Sciatic nerve (tissue), 2 donors: Measurements from ENCODE around the gene CABLES1. TPM values are rescaled to one million over a fixed set of nuclear protein-coding genes. Genes with fewer than 3 reads are reported as not detected.
"Not testable (repeated sequence)": the region's sequence is repeated elsewhere in the genome, so short reads cannot be mapped to it uniquely, and the experiment has no call there.

Experiments used
- ATAC-seq: fragments of 200-7000 bp; cut with Tn5 transposase; one replicate; pipeline ENCODE4 v1.9.1; 2020; ENCODE audit warnings: mild to moderate bottlenecking, moderate library complexity
- DNase-seq: peaks from one replicate; pipeline ENCODE4 v3.0.0-alpha.2; 2020; ENCODE audit warnings: low spot score
- intact Hi-C: fragments of 100-400 bp; cut with DNase I; formaldehyde crosslinking; loops from one replicate; pipeline ENCODE4 v1.14.2; 2022
- total RNA-seq: library from RNA; stranded (reverse); fragmentation: NEBNext Ultra II Directional; extraction: Animal tissue kit (Norgen Biotek cat#: 25700); gene quantifications from one replicate; pipeline ENCODE4 v1.2.1, GENCODE V29; 2021
- donor health status: DM: no; HTN: no; CAD: no.
- donor health status: DM: no; HTN: no; CAD: no.

The CABLES1 gene
- total RNA-seq, 1 donor from 2014 or later: 18.5 TPM

DNA sequence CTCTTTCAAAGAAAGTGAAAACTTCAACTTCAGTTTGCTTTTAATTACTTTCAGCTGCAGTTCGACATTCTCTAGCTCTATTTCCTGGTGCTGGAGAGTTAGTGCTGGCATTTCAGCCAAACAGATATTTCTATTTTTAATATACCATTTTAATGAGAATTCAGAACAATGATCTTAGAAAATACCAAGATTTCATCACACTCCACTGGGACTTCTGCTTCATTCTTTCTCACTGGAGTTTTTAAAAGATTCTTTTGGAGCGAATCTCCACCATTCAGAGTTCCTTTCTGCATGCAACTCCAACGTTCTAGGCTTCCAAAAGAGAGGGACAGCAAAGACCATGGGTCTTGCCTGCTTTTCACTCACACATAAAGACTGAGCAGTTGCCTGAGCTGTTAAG, 94.2 kb downstream of the CABLES1 start:
- intact Hi-C loops: no loop called here
- no peak for DNase-seq
- no peak for ATAC-seq

DNA sequence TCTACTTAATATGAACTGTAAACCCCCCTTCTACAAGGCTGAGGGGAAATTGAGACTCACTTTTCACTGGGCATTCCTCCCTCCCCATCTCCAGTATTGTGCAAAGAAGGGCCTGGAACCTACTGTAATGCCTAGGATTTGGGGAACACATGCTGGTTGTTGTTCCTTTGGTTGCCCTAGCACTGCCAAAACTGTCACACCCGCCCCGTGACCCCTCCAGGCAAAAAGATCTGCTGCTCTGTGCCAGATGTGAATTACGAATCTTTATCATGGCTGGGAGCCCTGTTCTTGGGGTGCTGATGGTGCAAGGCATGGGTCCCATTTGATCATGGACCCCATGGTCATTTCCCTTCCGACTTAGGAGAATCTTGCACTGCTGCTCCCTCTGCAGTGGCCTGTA, 95.4 kb downstream of the CABLES1 start:
- intact Hi-C loops: loop anchor here (10.0 kb wide), 1 partner anchor 96 kb away; the partner anchor contains the start of gene CABLES1
- ATAC-seq (peak; percentile 3), DNase-seq (no peak)

DNA sequence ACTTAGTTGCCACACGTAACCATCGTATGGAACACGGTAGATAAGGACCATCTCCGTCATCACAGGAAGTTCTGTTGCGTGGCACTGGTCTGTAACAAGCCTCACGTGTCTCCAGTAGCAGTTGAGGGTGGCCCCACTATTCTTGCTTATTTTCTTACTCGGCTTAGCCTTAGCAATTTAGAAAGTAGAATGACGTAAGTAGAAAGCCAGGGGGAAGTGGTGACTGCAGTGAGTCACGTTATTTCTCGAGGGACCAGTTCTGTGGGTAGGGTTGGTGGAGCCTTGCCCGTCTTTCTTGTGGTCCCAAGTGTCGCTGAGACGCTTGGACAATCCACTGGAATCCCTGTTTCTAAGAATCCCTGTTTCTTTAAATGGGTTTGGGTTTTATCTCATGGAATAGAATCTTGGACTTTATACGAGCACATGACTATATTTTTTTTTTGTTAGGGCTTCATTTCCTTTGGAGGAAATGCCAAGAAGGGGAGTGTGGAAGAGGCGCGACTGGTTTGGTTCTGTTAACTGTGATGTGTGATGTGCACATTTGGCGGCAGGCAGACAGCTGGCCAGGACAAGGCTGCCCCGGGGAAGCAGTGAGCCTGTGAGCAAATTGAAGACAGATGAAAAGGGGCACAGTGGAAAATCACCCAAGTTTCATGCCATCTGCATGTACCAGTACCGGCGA, 96.2 kb downstream of the CABLES1 start:
- no peak for DNase-seq
- intact Hi-C loops: loop anchor here (10.0 kb wide), 1 partner anchor 97 kb away; the partner anchor contains the start of gene CABLES1
- ATAC-seq: peak; percentile 83

DNA sequence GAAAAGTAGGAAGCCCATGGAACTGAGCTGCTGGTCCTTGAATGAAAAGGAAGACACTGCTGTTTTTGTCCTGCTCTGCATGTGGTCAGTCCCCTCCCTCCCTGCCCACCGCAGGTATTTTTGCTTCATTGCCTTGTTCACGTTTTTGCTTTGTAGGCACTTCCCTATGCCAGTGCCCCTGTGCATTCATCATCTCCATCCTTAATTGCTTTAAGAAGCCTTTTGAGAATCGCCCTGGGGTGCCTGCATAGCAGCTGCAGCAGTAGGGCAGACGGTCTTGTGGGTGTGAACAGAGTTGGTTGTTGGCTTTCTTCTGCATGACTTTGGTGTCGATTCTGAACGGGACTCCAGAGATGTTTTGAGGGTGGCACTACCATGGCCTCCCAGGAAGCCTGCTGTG, 97.0 kb downstream of the CABLES1 start:
- DNase-seq: no peak
- no peak for ATAC-seq
- intact Hi-C loops: loop anchor here (10.0 kb wide), 1 partner anchor 98 kb away; the partner anchor contains the start of gene CABLES1

DNA sequence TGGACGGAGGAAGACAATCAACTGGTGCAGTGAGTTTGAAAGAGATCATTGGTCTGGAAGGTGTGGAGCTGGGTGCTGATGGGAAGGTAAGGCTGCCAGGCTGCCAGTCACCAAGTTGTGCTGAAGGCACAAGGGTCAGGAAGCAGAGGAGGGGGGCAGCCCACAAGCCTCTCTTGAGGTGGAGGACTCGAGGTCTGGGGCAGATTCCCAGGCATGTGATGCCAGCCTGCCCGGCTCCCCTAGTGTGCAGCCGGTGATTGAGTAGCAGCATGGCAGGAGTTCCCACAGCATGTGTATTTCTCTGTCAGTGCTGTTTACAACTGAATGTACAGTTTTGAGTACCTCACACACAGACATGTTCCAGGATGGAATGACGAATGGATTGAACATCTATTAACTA, 99.3 kb downstream of the CABLES1 start:
- ATAC-seq (no peak), DNase-seq (no peak)
- intact Hi-C loops: loop anchor here (10.0 kb wide), 1 partner anchor 100 kb away; the partner anchor contains the start of gene CABLES1

DNA sequence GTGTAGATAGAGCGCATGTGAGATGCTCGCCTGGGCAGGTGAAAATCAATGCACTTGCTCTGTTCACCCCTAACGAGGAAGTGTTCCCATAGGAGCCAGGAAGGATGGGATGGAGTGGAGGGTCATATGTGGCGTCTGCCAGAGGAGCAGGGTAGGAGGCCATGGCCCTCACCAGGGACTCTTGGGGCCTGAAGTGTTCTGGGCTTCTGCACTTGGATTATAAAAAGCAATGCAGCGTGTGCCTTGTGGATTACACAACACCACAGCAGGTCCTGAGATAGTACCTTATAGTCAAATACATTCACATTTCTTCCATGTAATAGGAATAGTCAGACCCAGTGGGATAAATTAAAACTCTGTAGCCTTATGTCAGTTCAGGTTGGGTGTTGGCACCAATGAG, 100.1 kb downstream of the CABLES1 start:
- intact Hi-C loops: loop anchor here (10.0 kb wide), 1 partner anchor 101 kb away; the partner anchor contains the start of gene CABLES1
- ATAC-seq (no peak), DNase-seq (no peak)

DNA sequence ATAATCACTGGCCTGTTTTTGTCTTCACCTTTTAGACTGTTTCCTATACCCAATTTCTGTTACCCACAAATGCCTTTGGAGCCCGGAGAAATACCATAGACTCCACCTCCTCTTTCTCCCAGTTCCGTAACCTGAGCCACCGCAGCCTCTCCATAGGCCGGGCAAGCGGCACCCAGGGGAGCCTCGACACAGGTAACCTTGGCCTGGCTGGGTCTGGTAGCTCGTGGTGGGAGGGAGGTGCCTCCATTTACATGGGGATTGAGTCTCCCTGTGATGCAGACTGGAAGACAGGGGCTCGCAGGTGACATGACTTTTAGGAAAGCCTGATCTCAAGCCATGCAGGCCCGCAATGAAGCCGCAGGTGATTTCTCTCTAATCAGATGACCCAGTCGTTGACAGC, 100.6 kb downstream of the CABLES1 start:
- no peak for DNase-seq
- no peak for ATAC-seq
- intact Hi-C loops: loop anchor here (10.0 kb wide), 1 partner anchor 101 kb away; the partner anchor contains the start of gene CABLES1

DNA sequence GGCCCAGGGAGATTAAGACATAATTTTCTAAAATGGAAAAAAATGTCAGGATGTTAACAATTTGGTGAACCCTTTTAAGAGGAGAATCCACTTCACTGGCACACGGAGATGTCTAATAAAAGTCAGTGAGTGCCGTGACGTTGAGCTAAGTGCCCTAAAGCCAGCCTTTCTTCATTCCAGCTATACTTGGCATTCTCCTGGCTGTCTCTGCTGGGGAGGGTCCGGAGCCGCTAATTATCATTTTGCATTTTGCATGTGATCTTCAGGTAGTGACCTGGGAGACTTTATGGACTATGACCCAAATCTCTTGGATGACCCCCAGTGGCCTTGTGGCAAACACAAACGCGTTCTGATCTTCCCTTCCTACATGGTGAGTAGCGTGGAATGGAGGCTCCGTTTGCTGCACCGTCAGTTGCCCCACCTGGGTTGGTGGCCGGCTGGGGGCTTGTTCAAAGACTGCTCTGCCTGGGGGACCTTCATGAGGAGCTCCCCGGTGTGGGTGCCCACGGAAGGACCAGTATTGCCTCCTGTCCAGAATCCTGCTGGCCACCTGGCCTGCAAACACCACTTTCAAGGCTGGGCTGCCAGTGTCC, 101.7 kb downstream of the CABLES1 start:
- intact Hi-C loops: loop anchor here (10.0 kb wide), 1 partner anchor 102 kb away; the partner anchor contains the start of gene CABLES1
- no peak for DNase-seq
- ATAC-seq: no peak

DNA sequence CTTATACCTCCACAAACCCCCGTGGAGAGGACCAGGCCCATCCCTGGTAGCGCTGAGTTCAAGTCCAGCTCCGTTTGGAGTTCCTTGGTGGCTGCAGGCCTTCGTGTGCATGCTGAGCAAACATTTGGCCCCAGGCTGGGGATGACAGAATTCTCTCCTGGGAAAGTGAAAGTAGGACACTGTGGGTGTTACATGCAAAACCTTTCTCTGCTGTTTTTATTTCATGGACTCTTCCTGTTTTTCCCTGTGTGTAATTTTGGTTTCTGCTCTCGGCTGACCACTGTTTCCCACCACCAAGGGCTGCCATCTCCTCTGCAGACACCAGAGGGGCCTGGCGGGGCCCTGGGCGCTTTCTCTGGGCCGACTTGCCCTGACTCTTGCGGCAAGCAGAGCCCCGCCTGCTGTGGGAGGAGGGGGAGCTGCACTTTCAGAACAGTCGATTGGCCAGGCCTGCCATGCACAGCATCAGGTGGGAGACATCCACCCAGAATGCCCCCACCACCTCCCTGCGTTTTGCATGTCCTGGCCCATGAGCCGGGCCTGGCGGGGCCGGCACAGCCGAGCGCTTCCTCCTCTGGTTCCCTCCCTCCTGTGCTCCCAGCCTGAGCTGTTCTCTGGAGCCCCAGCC, 102.4 kb downstream of the CABLES1 start:
- peak; percentile 65 for ATAC-seq
- intact Hi-C loops: loop anchor here (10.0 kb wide), 1 partner anchor 103 kb away; the partner anchor contains the start of gene CABLES1
- DNase-seq: peak; percentile 70

DNA sequence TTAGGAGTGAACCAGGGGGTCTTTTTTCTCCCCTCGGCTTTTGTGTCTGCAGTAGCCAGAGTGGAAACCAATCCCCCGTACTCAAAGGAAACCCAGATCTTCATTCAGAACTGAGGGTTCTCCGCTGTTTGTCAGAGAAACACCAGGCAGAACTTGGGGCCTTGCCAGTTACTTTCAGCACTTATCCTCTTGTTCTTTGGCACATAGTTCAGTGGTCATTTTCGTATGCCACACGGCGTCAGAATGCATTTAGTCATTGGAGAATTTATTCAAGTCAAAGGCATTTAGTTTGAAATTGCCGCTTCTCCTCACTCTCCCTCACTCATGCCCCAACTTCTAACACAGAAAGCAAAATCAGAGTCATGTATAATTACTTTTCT, 102.9 kb downstream of the CABLES1 start:
- intact Hi-C loops: loop anchor here (10.0 kb wide), 1 partner anchor 103 kb away; the partner anchor contains the start of gene CABLES1

DNA sequence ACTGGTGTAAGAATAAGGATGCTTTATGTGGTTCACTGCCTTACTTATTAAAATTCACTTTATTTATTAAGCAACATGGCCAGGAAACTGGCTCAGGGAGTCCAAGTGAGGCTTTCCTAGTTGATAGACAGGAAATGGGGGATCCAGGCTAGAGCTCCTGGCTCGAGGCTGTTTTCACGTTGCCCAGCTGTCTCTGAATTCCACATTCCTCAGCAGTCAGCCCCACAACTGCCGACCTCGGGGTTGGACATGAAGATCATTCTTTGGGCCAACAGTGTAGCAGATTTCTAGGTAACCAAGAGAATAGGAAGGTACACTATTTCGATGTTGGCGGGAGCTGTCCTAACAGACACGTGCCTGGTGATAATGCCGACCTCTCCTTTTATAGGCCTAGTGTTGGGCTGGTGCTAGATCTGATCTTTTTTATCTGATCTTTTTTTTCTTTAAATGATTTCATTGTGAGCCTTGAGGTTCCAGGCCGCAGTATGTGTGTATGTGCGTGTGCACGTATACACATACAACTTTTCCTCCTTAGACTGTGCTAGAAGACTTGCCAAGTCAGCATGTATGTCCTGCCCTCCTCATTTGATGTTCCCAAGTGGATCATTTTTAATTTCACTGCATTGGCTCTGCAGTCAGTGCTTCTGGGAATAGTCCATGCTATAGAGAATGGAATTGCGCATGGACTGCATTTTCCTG, 103.5 kb downstream of the CABLES1 start:
- no peak for DNase-seq
- no peak for ATAC-seq
- intact Hi-C loops: loop anchor here (10.0 kb wide), 1 partner anchor 104 kb away; the partner anchor contains the start of gene CABLES1

More for the DNA sequence above, 102.9 kb downstream of the CABLES1 start:
- no peak for DNase-seq
- peak; percentile 16 for ATAC-seq

DNA sequence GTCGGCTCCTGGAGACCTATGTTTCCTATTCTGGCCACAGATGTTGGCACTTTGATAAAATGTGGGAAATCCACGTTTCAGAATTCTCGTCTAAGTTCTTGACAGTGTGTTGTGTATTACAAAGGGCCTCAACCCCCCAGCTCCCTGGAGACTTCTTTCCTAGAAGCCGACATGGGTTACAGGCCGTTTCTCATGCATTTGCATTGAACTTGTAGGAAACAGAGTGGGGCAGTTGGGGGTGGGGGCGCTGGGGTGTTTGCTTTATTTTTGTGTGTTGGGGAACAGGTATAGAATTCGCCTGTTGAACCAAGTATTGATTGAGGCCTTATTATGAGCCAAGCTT, 104.0 kb downstream of the CABLES1 start:
- ATAC-seq (no peak), DNase-seq (no peak)
- intact Hi-C loops: loop anchor here (10.0 kb wide), 1 partner anchor 105 kb away; the partner anchor contains the start of gene CABLES1

DNA sequence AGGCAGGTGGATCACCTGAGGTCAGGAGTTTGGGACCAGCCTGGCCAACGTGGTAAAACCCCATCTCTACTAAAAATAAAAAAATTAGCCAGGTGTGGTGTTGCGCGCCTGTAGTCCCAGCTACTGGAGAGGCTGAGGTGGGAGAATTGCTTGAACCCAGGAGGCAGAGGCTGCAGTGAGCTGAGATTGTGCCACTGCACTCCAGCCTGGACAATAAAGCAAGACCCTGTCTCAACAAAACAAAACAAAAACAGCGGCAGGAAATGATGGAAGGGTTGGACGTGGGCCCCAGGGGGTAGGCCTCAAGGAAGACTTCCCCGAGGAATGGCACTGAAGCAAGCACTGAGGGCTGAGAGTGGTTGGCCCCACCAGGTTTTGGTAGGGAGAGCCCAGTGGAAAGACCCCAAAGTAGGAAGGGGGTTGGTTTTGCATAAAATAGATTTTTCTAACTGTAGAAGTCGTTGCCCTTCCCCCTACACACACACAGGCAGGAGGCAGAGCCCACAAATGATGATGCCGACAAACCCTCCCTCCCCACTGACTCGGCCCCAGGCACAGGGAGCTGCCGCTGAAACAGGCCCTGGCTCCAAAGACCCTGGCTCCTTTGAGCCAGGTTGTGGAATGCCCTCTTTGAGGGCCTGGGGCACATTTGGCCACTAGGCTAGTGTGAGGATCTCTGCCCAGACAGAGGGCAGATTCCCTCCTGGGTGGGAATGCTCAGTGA, 104.8 kb downstream of the CABLES1 start:
- DNase-seq (no peak), ATAC-seq (no peak)
- intact Hi-C loops: loop anchor here (10.0 kb wide), 1 partner anchor 105 kb away; the partner anchor contains the start of gene CABLES1

DNA sequence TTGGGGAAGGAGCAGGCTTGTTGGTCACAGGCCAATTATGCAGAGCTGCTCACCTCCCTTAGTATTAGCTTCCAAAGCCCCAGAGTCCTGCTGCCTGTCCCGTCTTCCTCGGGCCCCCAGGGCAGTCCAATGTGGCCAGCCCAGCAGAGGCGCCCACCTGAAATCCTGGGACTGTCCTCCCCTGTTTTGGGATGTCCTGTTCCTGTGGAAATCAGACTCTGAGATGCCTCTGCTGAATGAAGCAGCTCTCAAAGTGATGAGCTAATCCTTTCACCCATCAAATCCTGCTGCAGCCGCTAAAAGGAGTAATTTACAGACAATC, 105.3 kb downstream of the CABLES1 start:
- DNase-seq: no peak
- ATAC-seq: no peak
- intact Hi-C loops: no loop called here

DNA sequence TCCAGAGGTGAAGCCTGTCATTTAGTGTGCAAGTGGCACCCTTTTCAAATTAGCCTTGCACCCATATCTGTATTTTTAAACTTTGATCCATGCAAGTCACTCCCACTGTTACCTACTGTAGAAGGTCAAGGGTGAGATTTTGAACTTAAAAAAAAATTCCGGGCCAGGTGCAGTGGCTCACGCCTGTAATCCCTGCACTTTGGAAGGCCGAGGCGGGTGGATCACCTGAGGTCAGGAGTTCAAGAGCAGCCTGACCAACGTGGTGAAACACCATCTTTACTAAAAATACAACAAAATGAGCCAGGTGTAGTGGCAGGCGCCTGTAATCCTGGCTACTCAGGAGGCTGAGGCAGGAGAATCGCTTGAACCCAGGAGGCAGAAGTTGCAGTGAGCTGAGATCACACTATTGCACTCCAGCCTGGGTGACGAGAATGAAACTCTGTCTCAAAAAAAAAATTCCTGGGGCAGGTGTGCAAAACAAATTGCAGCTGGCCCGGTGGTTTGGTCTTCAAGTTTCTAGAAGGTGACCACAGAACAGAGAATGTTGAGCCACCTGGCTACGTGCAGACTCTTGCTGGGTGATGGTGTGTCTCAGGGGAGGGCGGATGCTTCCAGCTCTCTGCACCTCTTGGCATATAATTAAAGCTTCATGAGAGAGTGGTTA, 106.7 kb downstream of the CABLES1 start:
- intact Hi-C loops, DNase-seq, ATAC-seq: not testable (repeated sequence)

DNA sequence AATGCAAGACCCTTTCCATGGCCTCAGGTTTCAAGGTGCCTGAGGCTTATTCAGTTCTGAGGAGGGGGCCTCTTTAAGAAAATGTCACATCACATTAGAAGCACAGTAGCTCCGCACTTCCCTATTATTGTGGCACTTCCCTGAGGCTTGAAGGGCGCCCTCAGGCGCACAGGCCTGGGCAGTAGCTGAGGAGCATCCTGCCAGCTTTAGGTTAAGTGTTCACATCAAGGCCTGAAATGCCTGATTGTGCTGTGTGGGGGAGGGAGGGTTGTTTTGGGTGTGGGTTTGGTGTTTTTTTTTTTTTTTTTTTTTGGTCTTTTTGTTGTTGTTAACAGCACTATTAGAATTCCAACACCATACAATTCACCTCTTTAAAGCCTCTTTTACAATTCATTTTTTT, 107.9 kb downstream of the CABLES1 start:
- no peak for DNase-seq
- ATAC-seq: no peak
- intact Hi-C loops: no loop called here

DNA sequence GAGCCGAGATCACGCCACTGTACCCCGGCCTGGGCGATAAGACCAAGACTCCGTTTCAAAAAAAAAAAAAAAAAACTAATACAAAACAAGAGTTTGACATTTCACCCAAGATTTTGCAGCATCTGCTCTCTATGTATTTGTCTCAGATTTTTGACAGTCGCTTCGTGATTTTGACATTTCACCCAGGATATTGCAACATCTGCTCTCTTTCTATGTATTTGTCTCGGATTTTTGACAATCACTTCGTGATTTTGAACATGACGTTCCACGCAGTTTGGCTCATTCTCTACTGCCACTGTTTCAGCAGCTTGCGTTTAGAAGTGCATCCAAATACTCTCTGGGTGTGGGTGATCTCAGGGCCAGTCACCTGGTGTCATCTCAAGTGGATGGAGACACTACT, 108.5 kb downstream of the CABLES1 start:
- DNase-seq: no peak
- no peak for ATAC-seq
- intact Hi-C loops: no loop called here

DNA sequence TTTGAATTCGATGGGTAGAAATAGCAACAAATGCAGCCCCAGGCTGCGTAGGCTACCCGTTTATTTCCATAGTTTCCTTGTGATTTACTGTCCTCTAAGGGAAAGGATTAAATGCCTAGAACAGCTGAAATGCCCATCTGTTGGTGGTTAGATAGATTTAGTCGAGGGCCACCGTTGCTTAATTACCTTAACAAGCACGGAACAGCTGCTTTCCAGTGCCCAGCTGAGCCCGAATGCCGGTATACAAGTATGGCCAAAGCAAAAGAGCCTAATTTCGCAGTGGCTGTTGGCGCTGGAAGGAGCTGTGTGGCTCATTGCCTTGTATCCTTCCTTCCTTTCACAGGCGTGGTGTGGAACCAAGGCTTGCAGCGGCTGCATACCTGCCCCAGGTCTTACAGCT, 109.1 kb downstream of the CABLES1 start:
- no peak for DNase-seq
- no peak for ATAC-seq
- intact Hi-C loops: no loop called here
